ENCODE data around the gene BLCAP. TPM values are rescaled to one million over a fixed set of nuclear protein-coding genes. Genes with fewer than 3 reads are reported as not detected.

BLCAP gene
- total RNA-seq, 1 donor, result 55.7 TPM

- TF ChIP-seq, protein P1, sequence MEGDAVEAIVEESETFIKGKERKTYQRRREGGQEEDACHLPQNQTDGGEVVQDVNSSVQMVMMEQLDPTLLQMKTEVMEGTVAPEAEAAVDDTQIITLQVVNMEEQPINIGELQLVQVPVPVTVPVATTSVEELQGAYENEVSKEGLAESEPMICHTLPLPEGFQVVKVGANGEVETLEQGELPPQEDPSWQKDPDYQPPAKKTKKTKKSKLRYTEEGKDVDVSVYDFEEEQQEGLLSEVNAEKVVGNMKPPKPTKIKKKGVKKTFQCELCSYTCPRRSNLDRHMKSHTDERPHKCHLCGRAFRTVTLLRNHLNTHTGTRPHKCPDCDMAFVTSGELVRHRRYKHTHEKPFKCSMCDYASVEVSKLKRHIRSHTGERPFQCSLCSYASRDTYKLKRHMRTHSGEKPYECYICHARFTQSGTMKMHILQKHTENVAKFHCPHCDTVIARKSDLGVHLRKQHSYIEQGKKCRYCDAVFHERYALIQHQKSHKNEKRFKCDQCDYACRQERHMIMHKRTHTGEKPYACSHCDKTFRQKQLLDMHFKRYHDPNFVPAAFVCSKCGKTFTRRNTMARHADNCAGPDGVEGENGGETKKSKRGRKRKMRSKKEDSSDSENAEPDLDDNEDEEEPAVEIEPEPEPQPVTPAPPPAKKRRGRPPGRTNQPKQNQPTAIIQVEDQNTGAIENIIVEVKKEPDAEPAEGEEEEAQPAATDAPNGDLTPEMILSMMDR (IDR thresholded peaks at IDR 0.05; ENCODE audit: insufficient read depth, low read depth, low read length), result no peak
- no peak overlapping the region for H3K4me3 ChIP-seq (ENCODE audit: low read depth, low read length)
- DNase-seq (ENCODE audit: low read depth), result no peak
Measured at GRCh38 chr20:37480919-37481318, 46.8 kb downstream of the BLCAP start.

DNA sequence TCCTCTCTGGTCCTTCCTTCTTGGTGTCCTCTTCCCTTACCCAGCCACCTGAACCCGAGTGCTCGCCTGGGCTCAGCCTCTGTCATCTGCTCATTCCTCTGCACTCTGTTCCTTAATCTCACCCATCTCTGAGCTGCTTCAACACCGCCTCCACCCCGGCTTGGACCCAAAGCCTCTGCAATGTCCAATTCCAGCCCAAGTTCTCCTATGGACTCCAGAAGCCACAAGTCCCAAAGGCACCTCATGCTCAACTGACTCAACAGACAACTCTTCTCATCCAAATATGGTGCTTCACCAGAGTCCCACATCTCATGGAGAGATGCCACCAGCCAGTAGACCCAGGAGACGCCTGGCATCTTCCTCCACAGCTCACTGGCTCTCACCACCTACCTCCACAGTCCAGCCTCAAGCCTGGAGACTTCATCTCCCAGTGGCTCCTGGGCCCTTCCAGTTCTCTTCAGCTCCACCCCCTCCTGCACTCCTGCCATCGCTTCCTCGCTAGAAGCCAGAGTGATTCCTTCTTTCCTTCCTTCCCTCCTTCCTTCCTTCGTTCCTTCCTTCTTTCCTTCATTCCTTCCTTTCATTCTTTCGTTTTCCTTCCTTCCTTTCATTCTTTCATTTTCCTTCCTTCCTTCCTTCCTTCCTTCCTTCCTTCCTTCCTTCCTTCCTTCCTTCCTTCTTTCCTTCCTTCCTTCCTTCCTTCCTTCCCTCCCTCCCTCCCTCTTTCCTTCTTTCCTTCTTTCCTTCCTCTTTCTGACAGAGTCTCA is 47.6 kb downstream of the BLCAP start:
- no peak for DNase-seq (ENCODE audit: low read depth)

GRCh38 chr20:37479266-37479665 is 48.4 kb downstream of the BLCAP start:
- DNase-seq (ENCODE audit: low read depth), result no peak
- TF ChIP-seq, protein P1 (IDR thresholded peaks at IDR 0.05; ENCODE audit: insufficient read depth, low read depth, low read length), result no peak

More for the DNA sequence above, 47.6 kb downstream of the BLCAP start:
- TF ChIP-seq, protein P1 (IDR thresholded peaks at IDR 0.05; ENCODE audit: insufficient read depth, low read depth, low read length), result no peak
- no peak overlapping the region for H3K4me3 ChIP-seq (ENCODE audit: low read depth, low read length)

DNA sequence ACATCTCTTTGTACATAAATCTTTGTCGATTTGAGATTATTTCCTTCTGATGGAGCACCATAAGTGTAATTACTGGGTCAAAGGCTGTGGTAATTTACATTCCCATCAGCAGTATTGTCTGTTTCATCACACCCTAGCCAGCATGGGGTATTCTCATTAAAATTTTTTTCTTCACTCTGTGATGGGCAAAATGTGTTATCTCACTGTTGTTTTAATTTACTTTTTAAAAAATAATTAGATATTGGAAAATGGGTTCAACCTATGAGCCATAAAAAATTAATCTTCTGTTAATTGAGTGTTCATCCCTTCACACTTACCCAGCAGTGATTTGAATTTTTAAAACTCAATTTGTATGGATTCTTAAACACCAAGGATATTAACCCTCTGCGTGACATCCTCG is 50.6 kb downstream of the BLCAP start:
- TF ChIP-seq, protein P1 (IDR thresholded peaks at IDR 0.05; ENCODE audit: insufficient read depth, low read depth, low read length), result no peak
- no peak overlapping the region for H3K4me3 ChIP-seq (ENCODE audit: low read depth, low read length)

More at GRCh38 chr20:37479266-37479665, 48.4 kb downstream of the BLCAP start:
- no peak overlapping the region for H3K4me3 ChIP-seq (ENCODE audit: low read depth, low read length)

DNA sequence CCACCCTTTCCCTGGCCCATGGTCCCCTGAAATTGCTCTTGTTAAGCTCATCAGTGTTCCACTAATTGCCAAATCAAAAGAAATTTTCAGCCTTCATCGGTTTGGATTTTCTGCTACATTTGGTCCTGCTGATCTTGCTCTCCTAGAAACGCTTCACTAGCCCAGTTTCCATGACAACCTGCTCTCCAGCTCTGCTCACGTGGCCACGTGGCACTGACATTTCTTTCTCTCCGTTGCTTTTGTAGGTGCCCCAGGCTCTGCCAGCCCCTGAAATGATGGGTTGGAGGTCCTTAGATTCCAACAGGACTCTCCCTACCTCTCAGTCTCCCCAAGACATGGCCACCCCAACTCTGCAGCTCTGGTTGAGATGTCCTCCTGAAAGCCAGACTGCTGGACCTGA is 52.4 kb downstream of the BLCAP start:
- no peak overlapping the region for H3K4me3 ChIP-seq (ENCODE audit: low read depth, low read length)
- TF ChIP-seq, protein P1 (IDR thresholded peaks at IDR 0.05; ENCODE audit: insufficient read depth, low read depth, low read length), result no peak
- no peak for DNase-seq (ENCODE audit: low read depth)

More for the DNA sequence above, 50.6 kb downstream of the BLCAP start:
- no peak for DNase-seq (ENCODE audit: low read depth)

GRCh38 chr20:37474386-37474785 is 53.3 kb downstream of the BLCAP start:
- TF ChIP-seq, protein P1 (IDR thresholded peaks at IDR 0.05; ENCODE audit: insufficient read depth, low read depth, low read length), result no peak
- no peak overlapping the region for H3K4me3 ChIP-seq (ENCODE audit: low read depth, low read length)
- DNase-seq (ENCODE audit: low read depth), result no peak

All from fibroblast of villous mesenchyme (primary cell).